Neural progenitor cell (in vitro differentiated cells): ENCODE results near the gene ZPBP2. TPM values are rescaled to one million over a fixed set of nuclear protein-coding genes. Genes with fewer than 3 reads are reported as not detected.

Experiments
- DNase-seq: peaks from one replicate; pipeline ENCODE4 v3.0.0-alpha.2; 2016; ENCODE audit warnings: low spot score
- H2AFZ ChIP-seq: fragments of 200-600 bp; sonication (generic); replicated peaks from 2 replicates; pipeline ENCODE4 v1.6.1; 2016; ENCODE audit warnings: antibody characterized with exemption
- H3F3A ChIP-seq: fragments of 200-600 bp; sonication (generic); 2 replicates; pipeline ENCODE4 v1.6.1; 2016; ENCODE audit warnings: antibody characterized with exemption, low read depth
- H3K27ac ChIP-seq: fragments of 200-600 bp; sonication (generic); 2 replicates; pipeline ENCODE4 v1.5.1; 2016; ENCODE audit warnings: mild to moderate bottlenecking
- H3K27me3 ChIP-seq: fragments of 200-600 bp; sonication (generic); 2 replicates; pipeline ENCODE4 v1.6.1; 2016; ENCODE audit warnings: mild to moderate bottlenecking, moderate library complexity
- H3K36me3 ChIP-seq: fragments of 200-600 bp; sonication (generic); 2 replicates; pipeline ENCODE4 v1.5.1; 2016
- H3K4me1 ChIP-seq: fragments of 200-600 bp; sonication (generic); 2 replicates; pipeline ENCODE4 v1.6.1; 2016; ENCODE audit warnings: mixed run types
- H3K4me2 ChIP-seq: fragments of 200-600 bp; sonication (generic); 2 replicates; pipeline ENCODE4 v1.6.1; 2016
- H3K4me3 ChIP-seq: fragments of 200-600 bp; sonication (generic); 2 replicates; pipeline ENCODE4 v1.5.1; 2016
- H3K79me2 ChIP-seq: fragments of 200-600 bp; sonication (generic); 2 replicates; pipeline ENCODE4 v1.6.1; 2016; ENCODE audit warnings: low read depth
- H3K9ac ChIP-seq: fragments of 200-600 bp; sonication (generic); 2 replicates; pipeline ENCODE4 v1.6.1; 2016
- H3K9me3 ChIP-seq: fragments of 200-600 bp; sonication (generic); 2 replicates; pipeline ENCODE4 v1.5.1; 2016; ENCODE audit warnings: low read depth
- H4K20me1 ChIP-seq: fragments of 200-600 bp; sonication (generic); 2 replicates; pipeline ENCODE4 v1.6.1; 2016; ENCODE audit warnings: low read depth
- H3K27ac Mint-ChIP-seq: 3 replicates; pipeline ENCODE4 v1.8.0; 2021; ENCODE audit warnings: mixed read lengths
- H3K27me3 Mint-ChIP-seq: 2 replicates; pipeline ENCODE4 v1.8.0; 2022; ENCODE audit warnings: low read depth, mild to moderate bottlenecking, inconsistent platforms, moderate library complexity, mixed read lengths; ENCODE audit not compliant: insufficient read depth
- H3K36me3 Mint-ChIP-seq: 3 replicates; pipeline ENCODE4 v1.8.0; 2021; ENCODE audit warnings: mixed read lengths
- H3K4me1 Mint-ChIP-seq: 3 replicates; pipeline ENCODE4 v1.8.0; 2021; ENCODE audit warnings: mixed read lengths
- H3K4me3 Mint-ChIP-seq: 3 replicates; pipeline ENCODE4 v1.8.0; 2021; ENCODE audit warnings: mild to moderate bottlenecking, moderate library complexity, mixed read lengths
- H3K9me3 Mint-ChIP-seq: 3 replicates; pipeline ENCODE4 v1.8.0; 2020; ENCODE audit warnings: mixed read lengths
- CTCF ChIP-seq: fragments of 200-600 bp; sonication (generic); IDR thresholded peaks from 2 replicates; pipeline ENCODE4 v1.5.1; 2017; ENCODE audit warnings: antibody characterized with exemption, mild to moderate bottlenecking
- EZH2 ChIP-seq: fragments of 200-600 bp; sonication (generic); IDR thresholded peaks from 2 replicates; pipeline ENCODE4 v1.6.1; 2017; ENCODE audit warnings: antibody characterized with exemption, mild to moderate bottlenecking, moderate library complexity
- EZH2phosphoT487 ChIP-seq: fragments of 200-600 bp; sonication (generic); IDR thresholded peaks from 2 replicates; pipeline ENCODE4 v1.6.1; 2017; ENCODE audit warnings: antibody characterized with exemption
- total RNA-seq: library from RNA; depleted of rRNA; stranded (reverse); fragments of >200 nt; gene quantifications from 2 replicates; pipeline ENCODE4 v1.2.3, GENCODE V29; 2015; ENCODE audit warnings: low replicate concordance

The ZPBP2 gene
- total RNA-seq, 1 donor from 2014 or later, result not detected

- H2AFZ ChIP-seq, result no peak overlapping the region
Observed at GRCh38 chr17:39868554-39868942, 546 bp downstream of the ZPBP2 start.

GRCh38 chr17:39870776-39871175, 2.8 kb downstream of the ZPBP2 start:
- no peak overlapping the region for H3K27ac Mint-ChIP-seq
- no peak for DNase-seq
- no peak overlapping the region for H3K4me3 Mint-ChIP-seq
- H3K9ac ChIP-seq, result no peak overlapping the region
- H3K4me2 ChIP-seq, result no peak overlapping the region
- no peaks in the 10 kb centered on the region for H3K36me3 ChIP-seq
- no peaks in the 10 kb centered on the region for H3K4me1 Mint-ChIP-seq
- peaks cover 13% of the 10 kb centered on the region for H3K27me3 Mint-ChIP-seq
- no peaks in the 10 kb centered on the region for H3K36me3 Mint-ChIP-seq
- no peaks in the 10 kb centered on the region for H3K9me3 ChIP-seq
- peaks cover 29% of the 10 kb centered on the region for H3K27me3 ChIP-seq
- TF ChIP-seq EZH2, result no peak
- TF ChIP-seq EZH2phosphoT487, result no peak
- no peak for TF ChIP-seq CTCF
- no peak overlapping the region for H3K27ac ChIP-seq
- H3K79me2 ChIP-seq, result no peaks in the 10 kb centered on the region
- H3F3A ChIP-seq, result no peaks in the 10 kb centered on the region
- H3K4me3 ChIP-seq, result no peak overlapping the region
- no peaks in the 10 kb centered on the region for H3K4me1 ChIP-seq
- H2AFZ ChIP-seq, result no peak overlapping the region
- H4K20me1 ChIP-seq, result no peaks in the 10 kb centered on the region
- peaks cover 5% of the 10 kb centered on the region for H3K9me3 Mint-ChIP-seq

More at GRCh38 chr17:39868554-39868942, 546 bp downstream of the ZPBP2 start:
- H3K36me3 Mint-ChIP-seq, result no peaks in the 10 kb centered on the region
- H3K27ac Mint-ChIP-seq, result no peak overlapping the region
- Histone ChIP-seq H4K20me1 (peaks cover 9% of the 10 kb centered on the region), H3K36me3 (no peaks in the 10 kb centered on the region), H3K27me3 (peaks cover 51% of the 10 kb centered on the region), H3K4me3 (no peak overlapping the region), H3K9me3 (no peaks in the 10 kb centered on the region), H3K4me1 (no peaks in the 10 kb centered on the region), H3K27ac (no peak overlapping the region), H3F3A (peaks cover 8% of the 10 kb centered on the region), H3K4me2 (no peak overlapping the region), H3K79me2 (no peaks in the 10 kb centered on the region), H3K9ac (no peak overlapping the region)
- peaks cover 7% of the 10 kb centered on the region for H3K4me1 Mint-ChIP-seq
- H3K9me3 Mint-ChIP-seq, result peaks cover 5% of the 10 kb centered on the region
- no peak for TF ChIP-seq EZH2phosphoT487
- TF ChIP-seq CTCF, result no peak
- TF ChIP-seq EZH2, result no peak
- DNase-seq, result no peak
- H3K4me3 Mint-ChIP-seq, result no peak overlapping the region
- H3K27me3 Mint-ChIP-seq, result peaks cover 29% of the 10 kb centered on the region

GRCh38 chr17:39871801-39872200, 3.8 kb downstream of the ZPBP2 start:
- H3K4me1 Mint-ChIP-seq, result no peaks in the 10 kb centered on the region
- Histone ChIP-seq H3K4me3 (no peak overlapping the region), H3K9ac (no peak overlapping the region), H3K27me3 (peaks cover 25% of the 10 kb centered on the region), H3K79me2 (no peaks in the 10 kb centered on the region), H4K20me1 (no peaks in the 10 kb centered on the region), H3K27ac (no peak overlapping the region), H3K9me3 (no peaks in the 10 kb centered on the region), H2AFZ (no peak overlapping the region), H3K4me1 (no peaks in the 10 kb centered on the region), H3K36me3 (no peaks in the 10 kb centered on the region), H3K4me2 (no peak overlapping the region), H3F3A (no peaks in the 10 kb centered on the region)
- H3K4me3 Mint-ChIP-seq, result no peak overlapping the region
- H3K27ac Mint-ChIP-seq, result no peak overlapping the region
- peaks cover 5% of the 10 kb centered on the region for H3K27me3 Mint-ChIP-seq
- peaks cover 5% of the 10 kb centered on the region for H3K9me3 Mint-ChIP-seq
- no peak for TF ChIP-seq CTCF
- no peak for TF ChIP-seq EZH2phosphoT487
- TF ChIP-seq EZH2, result no peak
- H3K36me3 Mint-ChIP-seq, result no peaks in the 10 kb centered on the region
- DNase-seq, result no peak
